Measurements from ENCODE around the gene VSTM2B.

GRCh38 chr19:29571181-29571580 is 45.4 kb downstream of the VSTM2B start:
- no peak for TF ChIP-seq CTCF (IDR thresholded peaks at IDR 0.05; ENCODE audit: low read depth, low read length)
- no peak for TF ChIP-seq POLR2A (IDR thresholded peaks at IDR 0.05; ENCODE audit: extremely low read depth, insufficient read length)
- no peak for TF ChIP-seq MYC (IDR thresholded peaks at IDR 0.05; ENCODE audit: low read depth, low read length)
- TF ChIP-seq MAX (IDR thresholded peaks at IDR 0.05; ENCODE audit: low read depth, low read length), result no peak
